Lung (tissue), 12 donors: Measurements from ENCODE around the gene HPS3. TPM values are rescaled to one million over a fixed set of nuclear protein-coding genes. Genes with fewer than 3 reads are reported as not detected.

ENCODE experiments used
- ATAC-seq: fragments of 200-7000 bp; cut with Tn5 transposase; one replicate; pipeline ENCODE4 v1.9.1; 2020; ENCODE audit warnings: moderate number of reproducible peaks; ENCODE audit not compliant: insufficient read depth, low FRiP score
- DNase-seq, 3 donors: peaks; one replicate each; pipeline ENCODE4 v3.0.0-alpha.2; 2013 to 2017
- H3K27ac ChIP-seq, 2 donors: one replicate each; pipeline ENCODE4 v1.5.1; 2013; ENCODE audit warnings: mild to moderate bottlenecking in 2 of 2, moderate library complexity in 2 of 2, control low read depth in 1 of 2, inconsistent platforms in 1 of 2, low read depth in 1 of 2, low read length in 1 of 2
- H3K27me3 ChIP-seq, 3 donors: one replicate each; pipeline ENCODE4 v1.5.1; 2013; ENCODE audit warnings: low read length in 2 of 3; ENCODE audit not compliant: control insufficient read depth in 3 of 3, insufficient read depth in 3 of 3
- H3K36me3 ChIP-seq, 4 donors: one replicate each; pipeline ENCODE4 v1.5.1; 2013; ENCODE audit warnings: low read length in 4 of 4, mild to moderate bottlenecking in 1 of 4, moderate library complexity in 1 of 4; ENCODE audit not compliant: control insufficient read depth in 4 of 4, insufficient read depth in 4 of 4
- H3K4me1 ChIP-seq, 5 donors: one replicate each; pipeline ENCODE4 v1.5.1; 2013; ENCODE audit warnings: low read length in 5 of 5, mild to moderate bottlenecking in 2 of 5, moderate library complexity in 1 of 5; ENCODE audit not compliant: control insufficient read depth in 5 of 5, insufficient read depth in 5 of 5
- H3K4me3 ChIP-seq: one replicate; pipeline ENCODE4 v1.5.1; 2013; ENCODE audit warnings: mild to moderate bottlenecking, control low read depth, moderate library complexity
- H3K9ac ChIP-seq, 2 donors: one replicate each; pipeline ENCODE4 v1.5.1; 2013; ENCODE audit warnings: low read length in 2 of 2, control low read depth in 1 of 2; ENCODE audit not compliant: insufficient read depth in 1 of 2
- H3K9me3 ChIP-seq, 4 donors: one replicate each; pipeline ENCODE4 v1.5.1; 2013; ENCODE audit warnings: low read length in 3 of 4, mild to moderate bottlenecking in 1 of 4, moderate library complexity in 1 of 4; ENCODE audit not compliant: control insufficient read depth in 4 of 4, insufficient read depth in 3 of 4
- CTCF ChIP-seq: IDR thresholded peaks from 2 replicates; pipeline ENCODE4 v1.5.1; 2012; ENCODE audit warnings: mild to moderate bottlenecking; ENCODE audit errors: control extremely low read depth, extremely low read depth
- WGBS, 2 donors: extraction: QIAGEN DNeasy Blood & Tissue Kit; methylation state at CpG; one replicate each; pipeline ENCODE4 v1.1.7; 2013; 5-methylcytosine and 5-hydroxymethylcytosine counted together
- polyA plus RNA-seq, 2 donors: library from polyadenylated mRNA; stranded (reverse); fragments of 200-250 nt; gene quantifications; one replicate each; pipeline ENCODE4 v1.2.1, GENCODE V29; 2013
- total RNA-seq, 2 donors: library from RNA; depleted of rRNA in 1 of 2; stranded (reverse); fragments of >200 nt in 1 of 2; gene quantifications; one replicate each; pipeline ENCODE4 v1.2.1, GENCODE V29; 2014 to 2021
- donor health status: control.
- donor health status: control.
- donor health status: Bipolar disorder and iron deficiency.
- donor health status: healthy.
- donor health status: DM: yes; HTN: yes; CAD: no.

The HPS3 gene
- total and polyA plus RNA-seq, 4 donors = 9.3 to 43.7 (median 15.9) TPM

GRCh38 chr3:149150436-149150835 is 21.0 kb downstream of the HPS3 start:
- no peak overlapping the region for H3K4me3 ChIP-seq
- peaks cover 11 to 23% (median 14%) of the 10 kb centered on the region in 4 donors for H3K36me3 ChIP-seq
- no peaks in the 10 kb centered on the region for H3K4me1 ChIP-seq
- no peak overlapping the region for H3K27ac ChIP-seq
- H3K27me3 ChIP-seq = no peaks in the 10 kb centered on the region
- no peak for ATAC-seq
- TF ChIP-seq CTCF = no peak
- WGBS, 2 donors = 95 to 98% methylated on average over 6 of the region's 6 CpGs
- no peak for DNase-seq
- H3K9me3 ChIP-seq = no peaks in the 10 kb centered on the region
- no peak overlapping the region for H3K9ac ChIP-seq

GRCh38 chr3:149151843-149152242 is 22.4 kb downstream of the HPS3 start:
- TF ChIP-seq CTCF = no peak
- no peak for DNase-seq
- H3K36me3 ChIP-seq = peaks cover 12 to 18% (median 17%) of the 10 kb centered on the region in 4 donors
- no peaks in the 10 kb centered on the region for H3K9me3 ChIP-seq
- H3K9ac ChIP-seq = no peak overlapping the region
- H3K4me1 ChIP-seq = no peaks in the 10 kb centered on the region
- no peaks in the 10 kb centered on the region for H3K27me3 ChIP-seq
- no peak for ATAC-seq
- H3K27ac ChIP-seq = no peak overlapping the region
- H3K4me3 ChIP-seq = no peak overlapping the region
- WGBS, 2 donors = 43 to 60% methylated on average over 2 of the region's 2 CpGs

GRCh38 chr3:149152420-149152819 is 23.0 kb downstream of the HPS3 start:
- no peak overlapping the region for H3K4me3 ChIP-seq
- no peak for DNase-seq
- H3K9ac ChIP-seq = no peak overlapping the region
- no peak overlapping the region for H3K27ac ChIP-seq
- H3K36me3 ChIP-seq = peaks cover 12 to 20% (median 19%) of the 10 kb centered on the region in 4 donors
- 32 to 46% methylated on average over 2 of the region's 2 CpGs for WGBS, 2 donors
- ATAC-seq = no peak
- H3K9me3 ChIP-seq = no peaks in the 10 kb centered on the region
- no peak for TF ChIP-seq CTCF
- H3K27me3 ChIP-seq = no peaks in the 10 kb centered on the region
- no peaks in the 10 kb centered on the region for H3K4me1 ChIP-seq

GRCh38 chr3:149153402-149153801 is 24.0 kb downstream of the HPS3 start:
- DNase-seq = no peak
- Histone ChIP-seq H3K4me3 (no peak overlapping the region), H3K36me3 (peaks cover 12 to 27% (median 21%) of the 10 kb centered on the region in 4 donors), H3K9me3 (no peaks in the 10 kb centered on the region), H3K4me1 (no peaks in the 10 kb centered on the region), H3K27me3 (no peaks in the 10 kb centered on the region), H3K9ac (no peak overlapping the region), H3K27ac (no peak overlapping the region)
- TF ChIP-seq CTCF = no peak
- ATAC-seq = no peak
